ENCODE results near the gene S100A5. TPM values are rescaled to one million over a fixed set of nuclear protein-coding genes. Genes with fewer than 3 reads are reported as not detected.

Gene S100A5
- total RNA-seq, 1 experiment from 2014 or later: 6.0 TPM

GRCh38 chr1:153535242-153536011 lies 5.3 kb downstream of the S100A5 start, which contains the start of gene S100A6:
Gene S100A6 (minus strand): TSS chr1:153535991. CDS start chr1:153535339, 652 bp downstream.
- H4K20me1 ChIP-seq (ENCODE audit: insufficient read depth): no peaks in the 10 kb centered on the region
- TSS peak; percentile 74 for BruUV-seq (replicated peaks)
- H3K4me3 ChIP-seq (replicated peaks in 1 of 2; ENCODE audit: low read depth in 1 of 2, low read length in 2 of 2): peak within 1 kb of the TSS; percentile 74 to 89
- POLR2A ChIA-PET: interaction anchor here (0.6 to 7.4 kb wide), 18 partner anchors 9 to 445 kb away, joined by 3 to 114 read pairs (median 14); partner anchors contain the start of genes CHTOP, S100A1, S100A13 and S100A14
- peaks cover 66 to 82% of the 10 kb centered on the region in 2 experiments for H3K4me1 ChIP-seq (ENCODE audit: control insufficient read depth in 1 of 2, insufficient read depth in 2 of 2, low read length in 2 of 2)
- peak within 1 kb of the TSS; percentile 94 for H3K27ac ChIP-seq (ENCODE audit: low read depth, low read length)
- H3K79me2 ChIP-seq (ENCODE audit: insufficient read depth, low read length): peaks cover 18% of the 10 kb centered on the region
- intact Hi-C loops (cut with micrococcal nuclease): loop anchor here (1.0 kb wide), 1 partner anchor 31 kb away; no protein-coding TSS in a partner anchor
- no peaks in the 10 kb centered on the region for H3K9me3 ChIP-seq (ENCODE audit: control insufficient read depth in 1 of 2, insufficient read depth in 1 of 2, low read depth in 1 of 2, low read length in 2 of 2)
- DNase-seq (ENCODE audit: low read depth, low spot score) (no peak), ATAC-seq (peak; percentile 29)
- peak within 1 kb of the TSS; percentile 88 for H3K9ac ChIP-seq (ENCODE audit: low read length)
- no peaks in the 10 kb centered on the region for H3K9me2 ChIP-seq (ENCODE audit: insufficient read depth)
- H3K36me3 ChIP-seq (ENCODE audit: control insufficient read depth in 1 of 2, insufficient read depth in 2 of 2, low read length in 2 of 2): peaks cover 0 to 5% of the 10 kb centered on the region in 2 experiments; a peak in 1 of 4 replicates
- no peak; a peak in 1 of 6 replicates for TF ChIP-seq CTCF (IDR thresholded peaks at IDR 0.05 in 2 of 3, conservative IDR thresholded peaks at IDR 0.05 in 1 of 3; ENCODE audit: borderline replicate concordance in 1 of 3, insufficient read depth in 1 of 3, low read depth in 2 of 3, low read length in 2 of 3)
- no peak for TF ChIP-seq MAX (IDR thresholded peaks at IDR 0.05)
- no peak for TF ChIP-seq EZH2 (IDR thresholded peaks at IDR 0.05)
- no peak for TF ChIP-seq RAD21 (IDR thresholded peaks at IDR 0.05; ENCODE audit: low read depth)
- TF ChIP-seq CBX3 (IDR thresholded peaks at IDR 0.05; ENCODE audit: low read depth): no peak
- TF ChIP-seq POLR2A (IDR thresholded peaks at IDR 0.05; ENCODE audit: borderline replicate concordance, extremely low read depth, insufficient read depth, insufficient read length): peak; percentile 84
- TF ChIP-seq POLR2AphosphoS5 (IDR thresholded peaks at IDR 0.05; ENCODE audit: low read depth, low read length): peak; percentile 98
- no peak for TF ChIP-seq SIN3A (IDR thresholded peaks at IDR 0.05; ENCODE audit: low read depth)
- peak; percentile 36 for TF ChIP-seq YY1 (IDR thresholded peaks at IDR 0.05; ENCODE audit: extremely low read depth, insufficient replicate concordance, low read depth, low read length)
- TF ChIP-seq EZH2phosphoT487 (IDR thresholded peaks at IDR 0.05; ENCODE audit: borderline replicate concordance): no peak
- no peak for TF ChIP-seq REST (IDR thresholded peaks at IDR 0.05; ENCODE audit: low read depth)
- TF ChIP-seq ZFX (IDR thresholded peaks at IDR 0.05): peak; percentile 25; the same call in 1 of the 2 replicates
- no peak for TF ChIP-seq ZBTB33 (IDR thresholded peaks at IDR 0.05; ENCODE audit: extremely low read depth, insufficient replicate concordance, low read length)
- no peak for TF ChIP-seq ATF3 (IDR thresholded peaks at IDR 0.05)
- no peak for TF ChIP-seq TCF7L2 (IDR thresholded peaks at IDR 0.05; ENCODE audit: borderline replicate concordance, extremely low read depth, insufficient read depth, insufficient read length)
- no peak for TF ChIP-seq SRF (IDR thresholded peaks at IDR 0.05; ENCODE audit: low read depth)
- no peak within 1 kb of the TSS for H2AFZ ChIP-seq (ENCODE audit: low read depth, low read length, poor library complexity, severe bottlenecking)
- H3K27me3 ChIP-seq (ENCODE audit: insufficient read depth, low read length): no peaks in the 10 kb centered on the region
- CTCF ChIA-PET: interaction anchor here (0.8 to 3.2 kb wide), 8 partner anchors 8 to 92 kb away, joined by 3 to 17 read pairs (median 6); partner anchors contain the start of gene S100A13
- peak within 1 kb of the TSS; percentile 99 for H3K4me2 ChIP-seq (ENCODE audit: low read length)
- RAD21 ChIA-PET (ENCODE audit: low non-redundant PET in 1 of 2, low total read pairs in 2 of 2, uncharacterized antibody in 2 of 2, unreplicated experiment in 2 of 2): interaction anchor here (1.0 to 1.5 kb wide), 5 partner anchors 31 to 74 kb away, joined by 3 to 5 read pairs (median 3); no protein-coding TSS in a partner anchor
